Caco-2 (cell line): Measurements from ENCODE around the gene CTNND2. TPM values are rescaled to one million over a fixed set of nuclear protein-coding genes. Genes with fewer than 3 reads are reported as not detected.

Experiments used
- BruUV-seq: library from RNA; stranded (reverse); fragments of 400-500 nt; replicated peaks from 2 replicates; lab custom pipeline; 2021; lab: Mats Ljungman, UMichigan
- CTCF ChIA-PET: fragments of 300-600 bp; sonication (Branson Sonifier 250); formaldehyde crosslinking; loops from one replicate; lab custom pipeline; 2022; ENCODE audit warnings: antibody characterized with exemption; lab: Charles Lee
- POLR2A ChIA-PET: fragments of 300-600 bp; sonication (Branson Sonifier 250); formaldehyde crosslinking; loops from one replicate; lab custom pipeline; 2022; ENCODE audit warnings: antibody characterized with exemption; lab: Charles Lee
- DNase-seq, 2 experiments: peaks; one replicate each; pipeline versions ENCODE4 v3.0.0 to v3.0.0-alpha.2; 2020 to 2022
- H3K27me3 ChIP-seq: replicated peaks from 2 replicates; pipeline ENCODE4 v1.6.0; 2011; ENCODE audit warnings: low read length; ENCODE audit not compliant: control insufficient read depth, insufficient read depth
- H3K36me3 ChIP-seq: 2 replicates; pipeline ENCODE4 v1.5.1; 2011; ENCODE audit warnings: low read length; ENCODE audit not compliant: control insufficient read depth, insufficient read depth
- H3K4me1 ChIP-seq: fragments of 250-450 bp; sonication (Bioruptor Pico); 2 replicates; pipeline ENCODE4 v1.5.1; 2020; ENCODE audit warnings: mild to moderate bottlenecking
- H3K4me3 ChIP-seq: 2 replicates; pipeline ENCODE4 v1.5.1; 2011; ENCODE audit warnings: low read depth, mild to moderate bottlenecking, control low read depth, low read length
- H3K9me3 ChIP-seq: fragments of 250-450 bp; sonication (Bioruptor Pico); 2 replicates; pipeline ENCODE4 v1.5.1; 2020; ENCODE audit warnings: mild to moderate bottlenecking, moderate library complexity
- H3K27ac Mint-ChIP-seq: one replicate; pipeline ENCODE4 v1.8.0; 2022; ENCODE audit warnings: mixed read lengths; ENCODE audit not compliant: unreplicated experiment
- H3K27me3 Mint-ChIP-seq: one replicate; pipeline ENCODE4 v1.8.0; 2022; ENCODE audit warnings: mixed read lengths; ENCODE audit not compliant: insufficient read depth, unreplicated experiment
- H3K36me3 Mint-ChIP-seq: one replicate; pipeline ENCODE4 v1.8.0; 2022; ENCODE audit warnings: mild to moderate bottlenecking, mixed read lengths; ENCODE audit not compliant: insufficient read depth, unreplicated experiment
- H3K4me1 Mint-ChIP-seq: one replicate; pipeline ENCODE4 v1.8.0; 2022; ENCODE audit warnings: low read depth, mixed read lengths; ENCODE audit not compliant: unreplicated experiment
- H3K4me3 Mint-ChIP-seq: one replicate; pipeline ENCODE4 v1.8.0; 2022; ENCODE audit warnings: mild to moderate bottlenecking, moderate library complexity, mixed read lengths; ENCODE audit not compliant: unreplicated experiment
- H3K9me3 Mint-ChIP-seq: one replicate; pipeline ENCODE4 v1.8.0; 2022; ENCODE audit warnings: mixed read lengths; ENCODE audit not compliant: unreplicated experiment
- CTCF ChIP-seq, 2 experiments: fragments of 200-600 bp in 1 of 2; IDR thresholded peaks; 1 replicate in 1 of 2; 2 replicates in 1 of 2; pipeline versions ENCODE4 v1.5.1 to v1.8.0; 2011 to 2022; ENCODE audit warnings: antibody characterized with exemption in 1 of 2, control low read depth in 1 of 2, inconsistent platforms in 1 of 2, low read depth in 1 of 2, low read length in 1 of 2, mild to moderate bottlenecking in 1 of 2, moderate library complexity in 1 of 2; ENCODE audit not compliant: insufficient read depth in 1 of 2, severe bottlenecking in 1 of 2, unreplicated experiment in 1 of 2
- intact Hi-C: fragments of 100-400 bp; cut with micrococcal nuclease; formaldehyde crosslinking; loops from one replicate; pipeline ENCODE4 v1.10.0; 2022; ENCODE audit not compliant: unreplicated experiment
- total RNA-seq: library from RNA; stranded (reverse); gene quantifications from 2 replicates; pipeline ENCODE4 v1.2.3, GENCODE V29; 2022

The CTNND2 gene
- total RNA-seq, 1 experiment from 2014 or later = 0.32 TPM

- Mint-ChIP-seq H3K27ac (no peak overlapping the region), H3K4me1 (no peaks in the 10 kb centered on the region), H3K9me3 (peaks cover 18% of the 10 kb centered on the region), H3K36me3 (no peaks in the 10 kb centered on the region), H3K27me3 (peaks cover 12% of the 10 kb centered on the region), H3K4me3 (no peak overlapping the region)
- intact Hi-C loops = no loop called here
- Histone ChIP-seq H3K36me3 (no peaks in the 10 kb centered on the region), H3K27me3 (no peaks in the 10 kb centered on the region), H3K4me1 (no peaks in the 10 kb centered on the region), H3K9me3 (peaks cover under 1% of the 10 kb centered on the region; the same call in 1 of the 2 replicates), H3K4me3 (no peak overlapping the region)
- no peak for DNase-seq
- CTCF ChIA-PET = no interaction called here
- POLR2A ChIA-PET = no interaction called here
- TF ChIP-seq CTCF (IDR thresholded peaks at IDR 0.05; ENCODE audit: insufficient read depth in 1 of 2, low read depth in 1 of 2, low read length in 1 of 2, severe bottlenecking in 1 of 2, unreplicated experiment in 1 of 2) = no peak
- BruUV-seq = no TSS peak
These were observed 841.8 kb downstream of the CTNND2 start for GRCh38 chr5:11062397-11062796.

- no peak for TF ChIP-seq CTCF (IDR thresholded peaks at IDR 0.05; ENCODE audit: insufficient read depth in 1 of 2, low read depth in 1 of 2, low read length in 1 of 2, severe bottlenecking in 1 of 2, unreplicated experiment in 1 of 2)
- ChIA-PET POLR2A (no interaction called here), CTCF (no interaction called here)
- Mint-ChIP-seq H3K4me1 (no peaks in the 10 kb centered on the region), H3K4me3 (no peak overlapping the region), H3K27me3 (peaks cover 13% of the 10 kb centered on the region), H3K9me3 (peaks cover 21% of the 10 kb centered on the region), H3K27ac (no peak overlapping the region), H3K36me3 (no peaks in the 10 kb centered on the region)
- Histone ChIP-seq H3K27me3 (no peaks in the 10 kb centered on the region), H3K36me3 (no peaks in the 10 kb centered on the region), H3K4me3 (no peak overlapping the region), H3K4me1 (no peaks in the 10 kb centered on the region), H3K9me3 (peaks cover 6% of the 10 kb centered on the region; the same call in 1 of the 2 replicates)
- DNase-seq = no peak
- BruUV-seq = no TSS peak
- intact Hi-C loops = no loop called here
These were observed 847.7 kb downstream of the CTNND2 start for GRCh38 chr5:11056560-11056959.

GRCh38 chr5:11054014-11054413, 850.2 kb downstream of the CTNND2 start:
- Histone ChIP-seq H3K4me1 (no peaks in the 10 kb centered on the region), H3K9me3 (peaks cover 6% of the 10 kb centered on the region; the same call in 1 of the 2 replicates), H3K4me3 (no peak overlapping the region), H3K27me3 (no peaks in the 10 kb centered on the region), H3K36me3 (no peaks in the 10 kb centered on the region)
- intact Hi-C loops = no loop called here
- H3K4me1 Mint-ChIP-seq = no peaks in the 10 kb centered on the region
- CTCF ChIA-PET = no interaction called here
- TF ChIP-seq CTCF (IDR thresholded peaks at IDR 0.05; ENCODE audit: insufficient read depth in 1 of 2, low read depth in 1 of 2, low read length in 1 of 2, severe bottlenecking in 1 of 2, unreplicated experiment in 1 of 2) = no peak
- no peaks in the 10 kb centered on the region for H3K36me3 Mint-ChIP-seq
- peaks cover 2% of the 10 kb centered on the region for H3K27me3 Mint-ChIP-seq
- H3K4me3 Mint-ChIP-seq = no peak overlapping the region
- H3K9me3 Mint-ChIP-seq = peaks cover 11% of the 10 kb centered on the region
- DNase-seq = no peak
- POLR2A ChIA-PET = no interaction called here
- no TSS peak for BruUV-seq
- no peak overlapping the region for H3K27ac Mint-ChIP-seq
